Smooth muscle cell (in vitro differentiated cells): ENCODE results near the gene SCO2. TPM values are rescaled to one million over a fixed set of nuclear protein-coding genes. Genes with fewer than 3 reads are reported as not detected.

Source experiments
- DNase-seq: peaks from one replicate; lab custom pipeline; 2025; ENCODE audit not compliant: unreplicated experiment; lab: John Stamatoyannopoulos, UW
- H2AFZ ChIP-seq: fragments of 200-600 bp; sonication (generic); 2 replicates; pipeline ENCODE4 v1.6.0; 2016; ENCODE audit warnings: antibody characterized with exemption, low read depth, mild to moderate bottlenecking
- H3F3A ChIP-seq: fragments of 200-600 bp; sonication (generic); 2 replicates; pipeline ENCODE4 v1.6.0; 2017; ENCODE audit warnings: antibody characterized with exemption, low read depth
- H3K27ac ChIP-seq: fragments of 200-600 bp; sonication (generic); 2 replicates; pipeline ENCODE4 v1.5.1; 2016; ENCODE audit warnings: low read depth, mild to moderate bottlenecking
- H3K27me3 ChIP-seq: fragments of 200-600 bp; sonication (generic); 2 replicates; pipeline ENCODE4 v1.6.1; 2016; ENCODE audit warnings: low read depth, mild to moderate bottlenecking
- H3K36me3 ChIP-seq: fragments of 200-600 bp; sonication (generic); 2 replicates; pipeline ENCODE4 v1.5.1; 2016; ENCODE audit warnings: low read depth
- H3K4me1 ChIP-seq: fragments of 200-600 bp; sonication (generic); 2 replicates; pipeline ENCODE4 v1.5.1; 2016; ENCODE audit warnings: low read depth
- H3K4me2 ChIP-seq: fragments of 200-600 bp; sonication (generic); 2 replicates; pipeline ENCODE4 v1.6.0; 2016; ENCODE audit warnings: mild to moderate bottlenecking
- H3K4me3 ChIP-seq: fragments of 200-600 bp; sonication (generic); 2 replicates; pipeline ENCODE4 v1.5.1; 2016; ENCODE audit warnings: mild to moderate bottlenecking
- H3K79me2 ChIP-seq: fragments of 200-600 bp; sonication (generic); 2 replicates; pipeline ENCODE4 v1.6.0; 2016; ENCODE audit warnings: low read depth, mild to moderate bottlenecking
- H3K9ac ChIP-seq: fragments of 200-600 bp; sonication (generic); 2 replicates; pipeline ENCODE4 v1.6.0; 2016; ENCODE audit warnings: low read depth
- H3K9me3 ChIP-seq: fragments of 200-600 bp; sonication (generic); replicated peaks from 2 replicates; pipeline ENCODE4 v1.5.1; 2016; ENCODE audit warnings: low read depth
- H4K20me1 ChIP-seq: fragments of 200-600 bp; sonication (generic); 2 replicates; pipeline ENCODE4 v1.6.0; 2016; ENCODE audit warnings: low read depth
- CTCF ChIP-seq: fragments of 200-600 bp; sonication (generic); IDR thresholded peaks from 2 replicates; pipeline ENCODE4 v1.5.1; 2017; ENCODE audit warnings: borderline replicate concordance, mild to moderate bottlenecking, antibody characterized with exemption; ENCODE audit not compliant: insufficient read depth, poor library complexity, severe bottlenecking
- WGBS: methylation state at CpG from one replicate; pipeline ENCODE4 v1.1.7; 2016; ENCODE audit warnings: low lambda C conversion rate; 5-methylcytosine and 5-hydroxymethylcytosine counted together
- polyA plus RNA-seq: library from polyadenylated mRNA; unstranded; fragments of >200 nt; fragmentation: Nextera tagmentation; extraction: Ambion mirVana; gene quantifications from 2 replicates; pipeline ENCODE4 v1.2.1, GENCODE V29; 2016
- total RNA-seq: library from RNA; depleted of rRNA; stranded (reverse); fragments of >200 nt; gene quantifications from 2 replicates; pipeline ENCODE4 v1.2.3, GENCODE V29; 2014

The SCO2 gene
- total and polyA plus RNA-seq, 2 experiments from 2014 or later, result 1.5 to 22.6 TPM

- Histone ChIP-seq H3K9me3 (no peaks in the 10 kb centered on the region), H3K4me3 (peak overlapping the region; percentile 76), H4K20me1 (peaks cover 21% of the 10 kb centered on the region), H2AFZ (peak overlapping the region; percentile 36), H3K9ac (peak overlapping the region; percentile 85), H3K36me3 (no peaks in the 10 kb centered on the region), H3K4me1 (peaks cover 12% of the 10 kb centered on the region), H3K79me2 (peaks cover 72% of the 10 kb centered on the region), H3K27ac (peak overlapping the region; percentile 87), H3K4me2 (peak overlapping the region; percentile 95), H3F3A (peaks cover 6% of the 10 kb centered on the region), H3K27me3 (no peaks in the 10 kb centered on the region)
- 55% methylated on average over 3 of the region's 3 CpGs for WGBS
- TF ChIP-seq CTCF, result no peak
- DNase-seq, result no peak
These were observed 16.5 kb downstream of the SCO2 start for GRCh38 chr22:50508897-50509296.

GRCh38 chr22:50507991-50508884 lies 17.2 kb downstream of the SCO2 start, which contains the start of gene NCAPH2:
Gene NCAPH2, plus strand, starts transcription at chr22:50508224. Its CDS starts 114 bp downstream, at chr22:50508338.
- Histone ChIP-seq H3K36me3 (no peaks in the 10 kb centered on the region), H3K4me2 (peak within 1 kb of the TSS; percentile 95), H3K9ac (peak within 1 kb of the TSS; percentile 89), H3K27ac (peak within 1 kb of the TSS; percentile 87), H2AFZ (peak within 1 kb of the TSS; percentile 79), H3K9me3 (no peaks in the 10 kb centered on the region), H3K4me3 (peak within 1 kb of the TSS; percentile 99), H3K27me3 (no peaks in the 10 kb centered on the region), H4K20me1 (peaks cover 15% of the 10 kb centered on the region), H3F3A (peaks cover 6% of the 10 kb centered on the region), H3K79me2 (peaks cover 65% of the 10 kb centered on the region), H3K4me1 (peaks cover 12% of the 10 kb centered on the region)
- TF ChIP-seq CTCF, result no peak
- WGBS, result 3% methylated on average over 57 of the region's 76 CpGs
- DNase-seq, result peak; percentile 96

- Histone ChIP-seq H3K27ac (peak within 1 kb of the TSS; percentile 87), H3K79me2 (peaks cover 58% of the 10 kb centered on the region), H3F3A (peaks cover 6% of the 10 kb centered on the region), H2AFZ (peak within 1 kb of the TSS; percentile 79), H3K27me3 (no peaks in the 10 kb centered on the region), H3K9ac (peak within 1 kb of the TSS; percentile 89), H3K4me1 (peaks cover 12% of the 10 kb centered on the region), H3K9me3 (no peaks in the 10 kb centered on the region), H3K36me3 (no peaks in the 10 kb centered on the region), H3K4me3 (peak within 1 kb of the TSS; percentile 99), H4K20me1 (peaks cover 8% of the 10 kb centered on the region), H3K4me2 (peak within 1 kb of the TSS; percentile 95)
- WGBS, result under 1% methylated on average over 14 of the region's 62 CpGs
- no peak for DNase-seq
- no peak for TF ChIP-seq CTCF
These were observed 17.9 kb downstream of the SCO2 start, which contains the start of gene LMF2 for GRCh38 chr22:50507421-50507990. Gene LMF2, minus strand, starts transcription at chr22:50507702. Its CDS starts 27 bp downstream, at chr22:50507675.
